ENCODE measurements around the gene FXYD1.
A peak's percentile ranks its signal among the peaks of the same experiment; 100 is the strongest.

- TF ChIP-seq, protein P1, sequence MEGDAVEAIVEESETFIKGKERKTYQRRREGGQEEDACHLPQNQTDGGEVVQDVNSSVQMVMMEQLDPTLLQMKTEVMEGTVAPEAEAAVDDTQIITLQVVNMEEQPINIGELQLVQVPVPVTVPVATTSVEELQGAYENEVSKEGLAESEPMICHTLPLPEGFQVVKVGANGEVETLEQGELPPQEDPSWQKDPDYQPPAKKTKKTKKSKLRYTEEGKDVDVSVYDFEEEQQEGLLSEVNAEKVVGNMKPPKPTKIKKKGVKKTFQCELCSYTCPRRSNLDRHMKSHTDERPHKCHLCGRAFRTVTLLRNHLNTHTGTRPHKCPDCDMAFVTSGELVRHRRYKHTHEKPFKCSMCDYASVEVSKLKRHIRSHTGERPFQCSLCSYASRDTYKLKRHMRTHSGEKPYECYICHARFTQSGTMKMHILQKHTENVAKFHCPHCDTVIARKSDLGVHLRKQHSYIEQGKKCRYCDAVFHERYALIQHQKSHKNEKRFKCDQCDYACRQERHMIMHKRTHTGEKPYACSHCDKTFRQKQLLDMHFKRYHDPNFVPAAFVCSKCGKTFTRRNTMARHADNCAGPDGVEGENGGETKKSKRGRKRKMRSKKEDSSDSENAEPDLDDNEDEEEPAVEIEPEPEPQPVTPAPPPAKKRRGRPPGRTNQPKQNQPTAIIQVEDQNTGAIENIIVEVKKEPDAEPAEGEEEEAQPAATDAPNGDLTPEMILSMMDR (IDR thresholded peaks at IDR 0.05; ENCODE audit: borderline replicate concordance, extremely low read depth, low read length, poor library complexity, severe bottlenecking): peak; percentile 94
- no peak for TF ChIP-seq EZH2 (IDR thresholded peaks at IDR 0.05; ENCODE audit: borderline replicate concordance, low read depth, low read length, severe bottlenecking)
These were observed 24.1 kb upstream of the FXYD1 start for GRCh38 chr19:35114353-35115176.

Measured in DND-41 (cell line).